GM12891 (cell line): ENCODE results near the gene ADA.

Source experiments
- POLR2A ChIP-seq: IDR thresholded peaks from 2 replicates; pipeline ENCODE4 v1.6.1; 2011; ENCODE audit warnings: low read depth, low read length, control low read depth
- POLR2AphosphoS5 ChIP-seq: IDR thresholded peaks from 2 replicates; pipeline ENCODE4 v1.6.1; 2011; ENCODE audit warnings: low read depth, low read length, control low read depth
- SPI1 ChIP-seq: IDR thresholded peaks from 2 replicates; pipeline ENCODE4 v1.6.1; 2011; ENCODE audit warnings: low read depth, low read length, control low read depth

GRCh38 chr20:44606725-44607441 is 44.6 kb downstream of the ADA start:
- TF ChIP-seq POLR2A = no peak
- TF ChIP-seq POLR2AphosphoS5 = no peak
- TF ChIP-seq SPI1 = no peak
